Measurements from ENCODE around the gene COL16A1. TPM values are rescaled to one million over a fixed set of nuclear protein-coding genes. Genes with fewer than 3 reads are reported as not detected.

The COL16A1 gene
- total RNA-seq, 1 experiment from 2014 or later = 6.2 TPM

DNA sequence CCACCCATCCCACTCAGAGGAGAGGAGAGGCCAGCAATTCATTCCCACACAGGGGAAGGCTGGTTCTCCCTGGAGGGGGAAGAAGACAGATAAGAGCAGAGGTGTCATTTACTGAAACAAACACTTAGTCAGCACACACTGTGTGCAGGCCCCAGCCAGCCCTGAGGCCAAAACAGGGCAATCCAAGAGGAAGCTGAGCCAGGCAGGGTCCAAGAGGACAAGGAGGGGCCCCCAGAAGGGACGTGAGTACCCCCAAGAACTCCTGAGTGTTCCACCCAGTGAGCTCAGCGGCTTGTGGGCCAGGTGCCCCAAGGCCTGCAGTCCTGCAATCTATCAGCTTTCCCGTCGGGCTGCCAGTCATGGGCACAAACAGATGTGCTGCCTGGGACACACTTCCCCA is 44.5 kb upstream of the COL16A1 start:
- Histone ChIP-seq H2BK120ac (ENCODE audit: low read depth, low read length, poor library complexity, severe bottlenecking) (no peak overlapping the region), H3K9ac (ENCODE audit: extremely low read depth, insufficient read length, low read length) (no peak overlapping the region), H3K56ac (ENCODE audit: insufficient read length, low read depth, low read length) (no peak overlapping the region), H4K5ac (ENCODE audit: insufficient read length, low read depth, low read length) (no peak overlapping the region), H2AK5ac (ENCODE audit: insufficient read length, low read length) (no peak overlapping the region), H3K14ac (ENCODE audit: insufficient read depth, low read length) (no peak overlapping the region), H3K23ac (ENCODE audit: insufficient read length, low read depth, low read length) (no peak overlapping the region), H3K79me1 (ENCODE audit: insufficient read depth, low read depth, low read length, poor library complexity, severe bottlenecking) (no peaks in the 10 kb centered on the region), H4K20me1 (ENCODE audit: control insufficient read depth, insufficient read depth, insufficient read length) (no peaks in the 10 kb centered on the region), H3T11ph (ENCODE audit: low read length) (no peak overlapping the region), H2BK5ac (ENCODE audit: insufficient read length, low read length) (no peak overlapping the region), H2BK12ac (ENCODE audit: insufficient read length, low read depth, low read length) (no peak overlapping the region), H3K27ac (ENCODE audit: insufficient read length, low read depth, low read length) (no peak overlapping the region), H3K4ac (ENCODE audit: low read depth, low read length) (no peak overlapping the region), H3K79me2 (ENCODE audit: insufficient read depth, low read length) (no peaks in the 10 kb centered on the region), H2AFZ (ENCODE audit: low read length) (no peak overlapping the region), H4K8ac (replicated peaks; ENCODE audit: insufficient read length, low read depth, low read length) (no peak overlapping the region), H2BK15ac (ENCODE audit: low read depth, low read length) (no peak overlapping the region), H3K4me2 (ENCODE audit: insufficient read depth, insufficient read length, low read length) (no peak overlapping the region), H3K9me3 (ENCODE audit: control insufficient read depth, low read depth, low read length) (no peaks in the 10 kb centered on the region), H4K91ac (ENCODE audit: insufficient read length, low read depth, low read length) (no peak overlapping the region), H3K4me1 (ENCODE audit: insufficient read depth, low read length) (peaks cover 7% of the 10 kb centered on the region; the same call in 1 of the 2 replicates), H3K23me2 (ENCODE audit: insufficient read length, low read depth, low read length, poor library complexity, severe bottlenecking) (no peaks in the 10 kb centered on the region), H3K27me3 (ENCODE audit: insufficient read depth, low read length) (no peaks in the 10 kb centered on the region), H2BK20ac (ENCODE audit: low read depth, low read length, poor library complexity, severe bottlenecking) (no peak overlapping the region), H3K18ac (ENCODE audit: insufficient read length, low read depth, low read length) (no peak overlapping the region)
- WGBS (ENCODE audit: extremely low coverage, insufficient read length, low lambda C conversion rate) = no CpG with 5 or more reads among the region's 4 CpGs
- Mint-ChIP-seq H3K9me3 (no peaks in the 10 kb centered on the region; a peak in 1 of 5 replicates), H3K4me1 (peaks cover 54 to 58% of the 10 kb centered on the region in 2 experiments), H3K36me3 (ENCODE audit: insufficient read depth in 1 of 3, low read depth in 3 of 3) (no peaks in the 10 kb centered on the region; a peak in 1 of 7 replicates), H3K27me3 (ENCODE audit: low read depth) (0 out of 2 replicates have a peak, but pooled peaks cover 2% of the 10 kb centered on the region), H3K4me3 (no peak overlapping the region), H3K27ac (peak overlapping the region in 1 of 3 experiments; percentile 56; a peak in 1 of 7 replicates)
- no peak for TF ChIP-seq CTCF (conservative IDR thresholded peaks at IDR 0.05)
- no peak for DNase-seq

Measured in H9 (cell line).